ENCODE measurements around the gene S100A11.

S100A11 gene

DNA sequence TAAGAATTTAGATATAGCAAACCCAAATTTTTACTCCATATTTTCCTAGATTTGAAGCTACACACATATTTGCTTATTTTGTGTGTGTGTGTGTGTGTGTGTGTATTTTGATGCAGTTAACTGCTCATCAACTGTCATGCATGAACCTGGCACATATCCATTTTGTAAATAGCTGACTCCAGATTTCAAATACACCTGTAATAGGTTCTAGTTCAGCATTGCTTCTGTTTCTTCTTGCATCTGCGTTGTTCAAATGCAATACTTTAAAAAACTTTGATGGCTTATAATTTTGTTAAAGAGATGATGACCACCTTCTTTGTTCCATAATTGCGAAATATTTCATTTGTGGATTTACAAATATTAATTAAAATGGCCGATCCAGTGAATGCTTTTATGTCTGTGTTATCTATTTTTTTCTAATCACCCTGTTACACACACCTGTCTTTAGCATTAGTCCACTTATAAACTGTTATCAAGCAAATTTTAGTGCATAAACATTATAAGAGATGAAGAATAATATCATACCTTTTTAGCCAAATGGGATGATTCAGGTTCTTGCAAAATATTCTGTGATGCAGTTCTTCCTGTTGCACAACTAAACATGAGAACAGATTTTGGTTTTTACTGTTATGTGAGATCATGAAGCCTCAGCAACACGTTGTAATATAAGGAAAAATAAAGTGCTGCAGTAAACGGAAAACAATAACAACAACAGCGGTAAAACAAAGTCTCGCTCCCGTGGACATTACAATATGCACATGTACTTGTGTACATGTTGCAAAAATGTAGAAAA is 12.7 kb upstream of the S100A11 start:
- POLR2A ChIA-PET (ENCODE audit: low non-redundant PET): interaction anchor here (0.7 to 4.6 kb wide), 4 partner anchors 13 to 145 kb away, joined by 5 to 42 read pairs (median 11); partner anchors contain the start of gene S100A11

GRCh38 chr1:152048416-152049009 is 11.7 kb upstream of the S100A11 start:
- CTCF ChIA-PET: interaction anchor here (1.8 kb wide), 1 partner anchor 14 kb away, joined by 6 read pairs; no protein-coding TSS in a partner anchor
- peak; percentile 85 for DNase-seq (ENCODE audit: low spot score)
- peak overlapping the region; percentile 100 for H3K27ac ChIP-seq
- POLR2A ChIA-PET (ENCODE audit: low non-redundant PET): interaction anchor here (0.7 to 4.6 kb wide), 4 partner anchors 12 to 144 kb away, joined by 5 to 42 read pairs (median 8); partner anchors contain the start of gene S100A11
- TF ChIP-seq CTCF (conservative IDR thresholded peaks at IDR 0.05; ENCODE audit: low read depth): no peak

More for the DNA sequence above, 12.7 kb upstream of the S100A11 start:
- H3K27ac ChIP-seq: peak overlapping the region; percentile 100
- no peak for TF ChIP-seq CTCF (conservative IDR thresholded peaks at IDR 0.05; ENCODE audit: low read depth)
- DNase-seq (ENCODE audit: low spot score): peak; percentile 26
- CTCF ChIA-PET: interaction anchor here (0.6 to 1.8 kb wide), 3 partner anchors 15 to 324 kb away, joined by 4 to 6 read pairs (median 4); no protein-coding TSS in a partner anchor

DNA sequence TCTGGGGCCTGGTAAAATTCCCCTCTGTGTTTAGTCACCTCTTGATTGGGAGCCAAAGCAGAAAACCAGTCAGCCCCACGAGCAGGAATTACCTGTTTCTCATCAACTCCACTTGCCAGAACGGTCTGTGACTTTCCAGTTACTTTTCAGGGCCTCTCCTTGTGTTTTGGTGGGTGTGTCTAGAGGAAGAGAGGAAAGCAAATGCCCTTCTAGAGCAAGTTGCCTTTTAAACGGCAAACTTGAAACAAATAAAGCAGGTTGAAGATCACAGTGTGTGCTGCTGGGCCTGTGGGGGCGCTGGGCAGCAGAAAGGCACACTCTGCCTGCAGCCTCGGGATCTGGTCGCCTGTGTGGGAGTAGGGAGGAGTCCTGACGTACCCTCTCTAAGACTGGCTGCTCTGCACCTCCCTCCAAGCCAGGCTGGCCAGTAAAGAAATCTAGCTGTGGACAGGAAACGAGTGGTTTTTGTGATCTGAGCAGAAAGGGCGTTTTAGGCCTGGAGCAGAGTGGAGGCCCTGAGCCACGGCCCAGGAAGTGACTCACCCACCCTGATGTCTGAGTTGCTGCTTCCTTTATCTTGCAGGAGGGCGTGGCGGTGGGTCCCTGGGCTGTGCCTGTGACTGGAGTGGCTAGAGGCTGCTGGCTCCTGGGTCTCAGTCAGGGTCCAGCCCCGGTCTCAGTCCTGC is 11.1 kb upstream of the S100A11 start:
- ChIA-PET CTCF (interaction anchor here (0.7 to 1.8 kb wide), 3 partner anchors 12 to 272 kb away, joined by 3 to 6 read pairs (median 4); no protein-coding TSS in a partner anchor), POLR2A (ENCODE audit: low non-redundant PET) (interaction anchor here (1.8 to 4.6 kb wide), 2 partner anchors 11 to 13 kb away, joined by 8 to 42 read pairs; partner anchors contain the start of gene S100A11)
- TF ChIP-seq CTCF (conservative IDR thresholded peaks at IDR 0.05; ENCODE audit: low read depth): peak; percentile 76
- peak; percentile 85 for DNase-seq (ENCODE audit: low spot score)
- peak overlapping the region; percentile 100 for H3K27ac ChIP-seq

- no peak for DNase-seq (ENCODE audit: low spot score)
- no peak for TF ChIP-seq CTCF (conservative IDR thresholded peaks at IDR 0.05; ENCODE audit: low read depth)
- POLR2A ChIA-PET (ENCODE audit: low non-redundant PET): interaction anchor here (1.8 to 4.6 kb wide), 2 partner anchors 10 to 12 kb away, joined by 8 to 42 read pairs; partner anchors contain the start of gene S100A11
- H3K27ac ChIP-seq: peak overlapping the region; percentile 100
- CTCF ChIA-PET: interaction anchor here (0.7 to 1.1 kb wide), 2 partner anchors 12 to 273 kb away, joined by 3 to 4 read pairs; no protein-coding TSS in a partner anchor
These were observed 10.6 kb upstream of the S100A11 start for GRCh38 chr1:152047413-152047729.

DNA sequence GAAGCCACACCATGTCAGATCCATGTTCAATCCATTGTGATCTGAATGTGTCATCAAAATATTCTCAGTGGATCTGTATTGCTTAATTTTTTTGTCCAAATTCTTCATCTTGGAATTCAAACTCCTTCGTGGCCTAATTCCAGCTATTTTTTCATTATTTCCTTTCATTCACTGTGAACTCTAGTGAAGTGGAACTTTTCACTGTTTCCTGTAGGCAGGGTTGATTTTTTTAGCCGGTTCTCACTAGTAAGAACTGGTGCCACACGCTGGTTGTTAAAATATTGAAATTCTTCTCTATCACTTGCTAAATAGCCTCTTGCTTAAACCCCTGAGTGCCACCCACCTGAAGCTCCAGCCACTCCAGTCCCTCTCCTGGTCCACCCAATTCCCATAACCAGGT is 7.6 kb upstream of the S100A11 start:
- POLR2A ChIA-PET (ENCODE audit: low non-redundant PET): no interaction called here
- CTCF ChIA-PET: no interaction called here
- no peak for TF ChIP-seq CTCF (conservative IDR thresholded peaks at IDR 0.05; ENCODE audit: low read depth)
- H3K27ac ChIP-seq: no peak overlapping the region
- no peak for DNase-seq (ENCODE audit: low spot score)

GRCh38 chr1:152043870-152044269 is 7.1 kb upstream of the S100A11 start:
- DNase-seq (ENCODE audit: low spot score): no peak
- ChIA-PET CTCF (interaction anchor here (0.6 kb wide), 1 partner anchor 30 kb away, joined by 5 read pairs; no protein-coding TSS in a partner anchor), POLR2A (ENCODE audit: low non-redundant PET) (no interaction called here)
- TF ChIP-seq CTCF (conservative IDR thresholded peaks at IDR 0.05; ENCODE audit: low read depth): no peak
- no peak overlapping the region for H3K27ac ChIP-seq

Measured in RWPE1 (cell line).